HG03432 (cell line): ENCODE data around the gene PSG1.
"Not testable (repeated sequence)": the region's sequence is repeated elsewhere in the genome, so short reads cannot be mapped to it uniquely, and the experiment has no call there.

Experiments
- ATAC-seq: cut with Tn5 transposase; IDR thresholded peaks from one replicate; pipeline ENCODE4 v1.9.1; 2021; ENCODE audit warnings: mild to moderate bottlenecking, moderate library complexity; ENCODE audit not compliant: unreplicated experiment

Gene PSG1

GRCh38 chr19:42831221-42832019 is 48.1 kb downstream of the PSG1 start:
- ATAC-seq: no peak

DNA sequence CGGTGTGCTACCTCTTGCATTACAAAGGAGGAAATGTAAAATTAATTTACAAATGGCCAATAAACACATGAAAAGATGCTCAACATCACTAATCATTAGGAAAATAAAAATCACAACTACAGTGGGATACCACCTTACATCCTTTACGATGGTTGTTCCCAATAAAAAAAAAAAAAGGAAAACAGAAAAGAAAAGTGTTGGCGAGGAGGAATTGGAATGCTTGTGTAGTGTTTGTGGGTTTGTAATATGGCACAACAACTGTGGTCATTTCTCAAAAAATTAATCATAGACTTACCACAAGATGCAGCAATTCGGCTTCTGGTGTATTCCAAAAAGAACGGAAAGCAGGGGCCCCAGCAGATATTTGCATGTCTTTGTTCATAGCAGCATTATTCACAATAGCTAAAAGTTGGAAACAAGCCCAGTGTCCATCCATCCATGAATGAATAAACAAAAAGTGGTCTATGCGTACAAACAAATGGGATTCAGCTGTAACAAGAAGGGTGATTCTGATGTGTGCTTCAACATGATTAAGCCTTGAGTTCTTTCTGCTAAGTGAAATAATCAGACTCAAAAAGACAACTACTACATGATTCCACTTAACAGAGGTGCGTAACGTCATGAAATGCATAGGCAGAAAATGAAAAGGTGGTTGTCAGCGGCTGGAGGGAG is 58.1 kb downstream of the PSG1 start:
- ATAC-seq: not testable (repeated sequence)

GRCh38 chr19:42819960-42820650 is 59.4 kb downstream of the PSG1 start:
- ATAC-seq: not testable (repeated sequence)

- ATAC-seq: no peak
Measured at GRCh38 chr19:42816894-42817293, 62.6 kb downstream of the PSG1 start.
